HUDEP-2 (cell line): ENCODE results near the gene VPS13A.
"Not testable (repeated sequence)": the region's sequence is repeated elsewhere in the genome, so short reads cannot be mapped to it uniquely, and the experiment has no call there.

Experiments used
- DNase-seq, 76 experiments: peaks; one replicate each; lab custom pipeline; 2025; ENCODE audit not compliant: unreplicated experiment in 76 of 76; lab: John Stamatoyannopoulos, UW

VPS13A gene

GRCh38 chr9:77421506-77422265 lies 244.4 kb downstream of the VPS13A start:
- DNase-seq = no peak

GRCh38 chr9:77422969-77423368 lies 245.6 kb downstream of the VPS13A start:
- DNase-seq = no peak

- no peak for DNase-seq
These were observed 246.5 kb downstream of the VPS13A start for GRCh38 chr9:77423841-77424240.

- DNase-seq = no peak
These were observed 247.7 kb downstream of the VPS13A start for GRCh38 chr9:77424993-77425392.

- DNase-seq = no peak
These were observed 249.4 kb downstream of the VPS13A start for GRCh38 chr9:77426712-77427111.

- DNase-seq = no peak
These were observed 250.1 kb downstream of the VPS13A start for GRCh38 chr9:77427256-77427927.

GRCh38 chr9:77429928-77430327 lies 252.6 kb downstream of the VPS13A start:
- DNase-seq = no peak

GRCh38 chr9:77432053-77432452 lies 254.7 kb downstream of the VPS13A start:
- DNase-seq = no peak

- peak in 27 of 76 experiments; percentile 2 to 51 (median 12) for DNase-seq
These were observed 256.5 kb downstream of the VPS13A start for GRCh38 chr9:77433675-77434445.

- no peak for DNase-seq
These were observed 257.9 kb downstream of the VPS13A start for GRCh38 chr9:77435277-77435676.

- no peak for DNase-seq
These were observed 258.4 kb downstream of the VPS13A start for GRCh38 chr9:77435688-77436087.

GRCh38 chr9:77438653-77439052 lies 261.3 kb downstream of the VPS13A start:
- no peak for DNase-seq

- DNase-seq = no peak
These were observed 262.7 kb downstream of the VPS13A start for GRCh38 chr9:77440057-77440456.

GRCh38 chr9:77441124-77441523 lies 263.8 kb downstream of the VPS13A start:
- DNase-seq = not testable (repeated sequence)

GRCh38 chr9:77442436-77442835 lies 265.1 kb downstream of the VPS13A start:
- no peak for DNase-seq

GRCh38 chr9:77447646-77448045 lies 270.3 kb downstream of the VPS13A start:
- DNase-seq = no peak

- DNase-seq = no peak
These were observed 272.1 kb downstream of the VPS13A start for GRCh38 chr9:77449240-77450084.

- no peak for DNase-seq
These were observed 272.7 kb downstream of the VPS13A start for GRCh38 chr9:77450085-77450475.

- DNase-seq = no peak
These were observed 274.2 kb downstream of the VPS13A start for GRCh38 chr9:77451507-77451906.

- DNase-seq = no peak
These were observed 276.7 kb downstream of the VPS13A start for GRCh38 chr9:77453825-77454647.
